NCI-H774 (cell line): ENCODE measurements around the gene FOXP2.
A peak's percentile ranks its signal among the peaks of the same experiment; 100 is the strongest.
"Not testable (repeated sequence)": the region's sequence is repeated elsewhere in the genome, so short reads cannot be mapped to it uniquely, and the experiment has no call there.

ENCODE experiments used
- DNase-seq: peaks from one replicate; lab custom pipeline; 2025; lab: John Stamatoyannopoulos, UW

FOXP2 gene

DNA sequence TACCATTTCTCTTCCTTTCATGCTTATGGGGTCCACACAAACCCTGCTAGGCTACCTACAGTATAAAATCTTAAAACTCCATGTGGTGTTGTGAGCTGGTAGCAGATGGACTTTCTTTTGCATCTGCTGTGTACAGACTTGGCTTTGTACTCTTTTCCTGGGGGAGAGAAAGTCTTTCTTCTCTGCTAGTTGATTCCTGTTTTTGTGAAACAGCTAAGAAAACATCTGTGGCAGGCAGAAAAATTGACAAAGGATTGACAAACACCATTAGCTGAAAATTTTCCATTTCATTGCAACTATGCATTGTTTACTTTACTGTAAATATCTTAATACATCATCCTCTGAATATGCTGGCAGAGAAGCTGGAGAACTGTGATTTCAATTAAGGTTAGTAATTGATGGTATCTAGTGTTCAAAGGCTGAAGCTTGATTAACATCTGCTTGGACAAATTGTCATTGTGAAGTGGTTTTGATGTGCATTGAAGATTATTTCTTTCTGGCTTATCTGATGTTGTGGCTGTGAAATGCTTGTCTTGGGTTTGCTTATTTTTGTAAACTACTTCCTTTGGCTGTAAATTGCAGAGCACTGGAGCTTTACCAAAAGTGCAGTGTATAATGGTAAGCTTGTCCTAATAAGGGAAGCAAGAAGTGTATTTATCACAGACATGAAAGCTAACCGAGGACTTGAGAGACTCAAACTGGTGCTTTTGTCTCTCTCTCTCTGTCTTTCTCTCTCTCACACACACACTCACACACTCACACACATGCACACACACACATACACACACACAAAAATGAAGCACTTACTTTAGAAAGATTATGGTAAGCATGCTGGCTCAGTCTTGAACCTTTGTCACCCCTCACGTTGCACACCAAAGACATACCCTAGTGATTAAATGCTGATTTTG lies at the start of gene FOXP2:
Gene FOXP2 (plus strand): TSS at position 660 of the 908 bp plus-strand sequence. CDS start 11,697 bp downstream, outside the sequence.
- DNase-seq, result peak; percentile 71

DNA sequence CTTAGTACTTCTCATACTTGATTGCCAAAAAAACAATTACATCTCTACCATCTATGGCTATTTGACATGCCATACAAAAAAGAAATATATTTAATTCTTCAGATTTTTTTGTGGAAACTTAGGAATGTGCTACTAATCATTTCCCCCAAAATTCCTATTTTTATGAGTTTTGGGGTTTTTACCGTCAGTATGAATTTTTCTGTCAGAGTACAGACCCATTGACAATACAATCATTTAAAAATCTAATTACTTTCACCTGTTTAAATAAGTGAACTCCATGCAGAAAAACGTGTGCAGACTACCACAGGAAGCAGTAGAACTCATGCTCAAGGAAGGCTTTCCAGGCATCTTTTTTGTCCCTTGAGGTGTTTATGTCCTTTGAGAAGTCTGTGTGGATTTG lies 48.8 kb upstream of the FOXP2 start:
- DNase-seq, result no peak

DNA sequence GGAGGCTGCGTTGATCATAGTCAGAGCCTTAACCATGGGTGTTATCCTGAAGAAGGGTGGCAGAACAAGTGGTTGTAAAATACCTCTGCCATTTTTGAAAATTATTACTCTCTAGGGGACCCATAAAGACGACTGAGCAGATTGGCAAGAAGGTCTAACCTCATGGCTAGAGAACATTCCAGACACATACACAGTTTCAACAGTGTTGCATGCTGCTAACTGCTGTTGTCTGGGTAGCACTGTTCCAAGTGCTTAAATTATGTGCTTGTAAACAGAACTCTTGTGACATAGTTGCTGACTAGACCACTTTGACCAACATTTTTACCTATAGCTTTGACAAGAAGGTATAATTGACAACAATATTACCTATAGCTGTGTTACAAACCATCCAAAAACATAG lies 46.1 kb upstream of the FOXP2 start:
- DNase-seq, result no peak

DNA sequence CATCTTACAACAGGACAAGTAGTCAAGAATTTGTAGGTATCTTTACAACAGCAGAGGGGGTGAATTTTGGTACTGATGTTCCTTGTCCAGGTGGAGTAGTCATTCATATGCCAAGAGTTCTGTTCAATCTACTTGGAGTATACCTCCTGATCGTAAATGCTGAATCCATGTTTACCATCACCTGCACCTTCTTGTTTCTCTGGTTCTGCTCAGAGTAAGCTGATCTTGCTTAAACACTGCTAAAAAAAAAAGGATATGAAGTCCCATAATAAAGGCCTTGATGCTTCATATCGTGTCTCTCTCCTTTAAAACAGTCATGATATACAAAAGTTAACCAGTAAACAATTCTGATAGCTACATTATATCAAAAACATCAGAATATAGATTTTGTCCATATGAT lies 45.3 kb upstream of the FOXP2 start:
- DNase-seq, result no peak

DNA sequence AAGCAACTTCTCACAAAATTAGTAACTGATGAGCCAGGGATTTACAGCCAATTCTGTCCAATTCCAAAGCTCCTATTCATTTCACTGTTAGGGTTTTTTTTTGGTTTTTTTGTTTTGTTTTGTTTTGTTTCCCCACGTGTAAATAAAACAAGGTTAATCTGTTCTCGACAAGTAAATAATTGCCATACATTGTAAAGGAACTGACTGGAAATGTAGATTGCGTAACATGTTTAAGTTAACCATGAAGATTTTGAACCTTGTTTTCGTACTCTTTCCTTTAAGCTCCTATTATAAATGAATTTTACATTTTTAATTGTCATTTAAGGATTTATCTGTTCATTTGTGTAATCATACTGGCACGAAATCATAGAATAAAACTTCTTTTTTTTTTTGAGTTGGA lies 42.0 kb upstream of the FOXP2 start:
- no peak for DNase-seq

DNA sequence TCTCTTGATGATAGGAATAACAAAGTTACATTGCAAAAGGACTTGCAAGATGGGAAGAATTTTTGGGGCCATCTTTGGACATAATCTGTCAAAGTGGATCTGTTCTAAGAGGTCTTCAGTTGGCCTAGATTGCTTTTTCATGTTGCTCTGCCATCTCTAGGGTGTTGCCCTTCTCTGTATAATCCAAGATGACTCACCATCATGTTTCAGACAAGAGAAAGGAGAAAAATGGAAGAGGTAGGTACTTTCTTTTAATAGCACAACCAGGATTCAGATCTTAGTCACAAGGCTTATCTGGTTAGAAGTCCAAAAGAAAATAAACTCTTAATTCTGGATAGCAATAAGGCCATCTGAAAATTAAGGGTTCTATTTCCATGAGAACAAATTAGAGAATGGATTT lies 38.7 kb upstream of the FOXP2 start:
- no peak for DNase-seq

DNA sequence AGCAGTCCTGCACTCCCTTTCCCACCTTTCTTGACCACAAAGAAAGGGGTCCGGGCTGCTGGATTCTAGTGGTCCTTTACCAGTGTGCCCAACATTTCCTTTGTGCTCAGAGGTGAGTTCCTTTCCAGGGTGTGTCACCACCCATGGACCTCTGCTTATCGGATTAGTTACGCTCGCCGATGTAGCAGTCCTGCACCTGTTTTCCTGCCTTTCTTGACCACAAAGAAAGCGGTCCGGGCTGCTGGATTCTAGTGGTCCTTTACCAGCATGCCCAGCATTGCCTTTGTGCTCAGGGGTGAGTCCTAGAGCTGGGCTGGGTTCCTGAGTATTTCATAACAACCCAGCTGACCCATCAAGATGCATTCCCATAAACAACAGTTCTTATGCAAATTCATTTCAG lies 30.7 kb upstream of the FOXP2 start:
- not testable (repeated sequence) for DNase-seq

DNA sequence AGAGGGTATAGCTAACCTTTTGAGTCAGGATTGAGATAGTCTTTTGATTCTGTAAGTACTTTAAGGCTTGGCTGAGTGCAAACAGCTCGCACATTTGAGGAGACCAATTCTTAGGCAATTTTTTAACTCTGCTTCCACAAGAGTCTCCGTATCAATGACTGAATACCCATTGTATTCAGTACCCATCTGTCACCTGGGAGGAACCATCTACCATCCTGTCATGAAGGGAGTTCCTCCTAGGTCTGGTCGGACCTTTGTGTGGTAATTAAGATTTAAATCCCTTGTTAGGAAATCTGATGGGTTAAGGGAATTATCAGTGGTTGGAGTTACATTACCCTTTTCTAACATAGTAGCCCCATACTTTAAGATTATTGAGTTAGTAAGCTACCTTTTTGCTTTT lies 30.3 kb upstream of the FOXP2 start:
- DNase-seq, result not testable (repeated sequence)

DNA sequence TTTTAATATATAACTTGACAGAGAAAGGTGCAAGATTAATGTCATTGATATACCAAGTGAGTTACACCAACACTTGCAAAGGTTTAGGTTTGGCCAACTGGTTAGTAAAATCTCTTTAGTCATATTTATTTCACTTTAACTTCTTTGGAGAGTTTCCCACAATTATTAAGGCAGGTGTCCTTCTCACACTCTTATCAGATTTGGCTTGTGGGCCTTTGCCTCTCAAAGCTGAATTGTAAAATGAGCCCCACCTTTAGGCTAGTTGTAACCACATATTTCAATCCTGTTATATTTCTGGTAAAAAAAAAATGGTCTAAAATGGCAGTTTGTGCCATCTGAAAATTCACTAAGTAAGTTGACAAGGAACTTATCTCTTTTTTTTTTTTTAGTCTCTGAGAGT lies 26.6 kb upstream of the FOXP2 start:
- DNase-seq, result no peak

DNA sequence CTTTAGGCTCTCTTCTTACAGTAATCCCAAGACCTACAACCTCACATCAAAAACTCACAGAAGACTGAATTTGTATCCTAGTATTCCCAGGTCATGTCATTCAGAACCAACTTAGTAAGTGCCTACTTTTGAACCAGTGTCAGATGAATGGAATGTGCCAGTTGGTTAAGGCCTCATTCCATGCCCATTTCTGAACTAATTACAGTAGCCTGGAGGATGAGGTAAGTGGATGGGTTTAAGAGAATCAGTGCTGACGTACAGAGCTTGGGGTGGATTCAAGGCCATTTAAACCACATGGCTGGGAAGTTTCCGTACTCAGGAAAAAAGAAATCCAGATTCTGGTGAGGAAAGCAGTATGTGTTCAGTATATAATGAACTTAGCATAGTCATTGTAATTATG lies 21.9 kb upstream of the FOXP2 start:
- no peak for DNase-seq

DNA sequence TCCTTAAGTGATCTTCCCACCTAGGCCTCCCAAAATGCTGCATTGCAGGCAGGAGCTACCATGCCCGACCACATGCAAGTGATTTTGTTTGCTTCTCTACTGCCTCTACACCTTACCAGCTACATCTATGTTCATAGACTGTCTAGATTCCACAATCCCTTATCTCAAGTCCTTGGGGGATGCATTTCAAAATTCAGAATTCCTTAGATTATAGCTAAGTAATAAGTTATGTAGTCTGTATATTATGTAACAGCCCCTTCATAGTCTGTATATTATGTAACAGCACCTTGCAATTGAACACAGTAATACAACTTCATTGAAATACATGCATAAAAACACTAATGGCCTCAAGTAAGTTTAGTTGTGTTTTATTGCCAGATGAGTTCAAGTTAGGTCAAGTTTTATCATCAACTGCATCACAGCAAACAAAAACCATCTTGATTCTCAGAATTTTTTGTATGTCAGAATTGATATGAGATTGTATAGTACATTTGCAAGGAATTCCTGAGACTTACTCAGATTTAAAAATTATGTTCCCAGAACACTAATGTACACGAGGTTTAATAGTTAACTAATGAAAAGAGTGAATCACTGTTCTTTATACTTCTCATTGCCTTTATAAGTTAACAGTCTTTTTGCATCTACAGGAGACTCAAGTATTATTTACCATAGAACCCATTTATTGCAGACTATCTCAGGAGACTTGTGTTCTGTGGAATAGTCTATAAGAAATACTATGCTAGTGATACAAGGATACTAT lies 11.6 kb upstream of the FOXP2 start:
- no peak for DNase-seq

DNA sequence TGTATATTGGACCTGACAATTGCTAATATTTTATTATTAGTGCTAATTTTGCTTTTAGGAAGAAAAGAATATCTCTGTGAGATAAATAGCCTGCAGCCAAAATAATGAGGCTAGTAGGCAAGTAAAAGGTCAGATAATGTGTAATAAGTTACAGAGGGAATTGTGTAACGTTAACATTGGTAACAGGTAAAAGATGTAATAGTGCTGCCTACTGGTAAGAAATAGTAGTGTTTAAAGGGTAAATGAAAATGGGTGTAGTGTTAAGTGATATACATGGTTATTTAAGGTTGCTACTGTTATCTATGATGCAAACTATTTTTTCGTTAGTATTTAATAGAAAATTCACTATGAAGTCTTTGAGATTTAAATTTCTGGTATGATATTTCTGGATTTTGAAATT lies 9.2 kb upstream of the FOXP2 start:
- DNase-seq, result no peak

DNA sequence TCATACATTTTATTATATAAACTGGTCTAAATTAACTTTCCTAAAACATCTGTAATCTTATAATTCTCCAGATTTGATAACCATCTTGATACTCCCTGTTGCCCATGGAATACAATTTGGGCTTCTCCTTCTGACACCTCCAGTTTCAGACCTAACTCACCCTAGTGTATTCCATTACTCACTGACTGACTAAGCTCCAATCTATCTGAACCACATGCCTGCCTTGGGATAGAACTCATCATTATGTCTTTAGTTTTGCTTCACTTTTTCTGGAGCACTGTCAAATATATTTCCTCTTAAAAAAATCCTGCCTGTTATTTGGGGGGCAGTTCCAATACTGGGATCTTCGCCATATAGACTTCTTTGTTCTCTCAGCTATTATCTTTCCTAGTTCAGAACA lies 4.9 kb upstream of the FOXP2 start:
- no peak for DNase-seq

DNA sequence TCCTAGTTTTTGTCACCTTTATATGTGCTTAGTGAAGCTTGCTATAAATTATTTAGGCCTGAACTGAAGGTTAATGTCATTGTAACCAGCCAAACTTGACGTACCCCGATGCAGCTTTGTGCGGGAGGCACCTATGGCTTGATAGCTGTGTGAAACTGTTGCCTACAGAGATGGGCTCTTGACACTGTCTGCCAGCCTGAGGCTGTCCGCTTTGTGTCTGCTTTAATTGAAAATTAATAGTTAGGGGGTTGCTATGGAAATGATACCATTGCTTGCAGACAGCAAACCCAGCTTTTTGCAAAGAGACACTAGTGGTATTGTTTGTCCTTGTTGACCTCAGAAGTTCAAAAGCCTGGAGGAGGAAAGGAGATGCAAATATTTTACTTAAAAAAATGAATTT lies 2.1 kb upstream of the FOXP2 start:
- peak; percentile 53 for DNase-seq

DNA sequence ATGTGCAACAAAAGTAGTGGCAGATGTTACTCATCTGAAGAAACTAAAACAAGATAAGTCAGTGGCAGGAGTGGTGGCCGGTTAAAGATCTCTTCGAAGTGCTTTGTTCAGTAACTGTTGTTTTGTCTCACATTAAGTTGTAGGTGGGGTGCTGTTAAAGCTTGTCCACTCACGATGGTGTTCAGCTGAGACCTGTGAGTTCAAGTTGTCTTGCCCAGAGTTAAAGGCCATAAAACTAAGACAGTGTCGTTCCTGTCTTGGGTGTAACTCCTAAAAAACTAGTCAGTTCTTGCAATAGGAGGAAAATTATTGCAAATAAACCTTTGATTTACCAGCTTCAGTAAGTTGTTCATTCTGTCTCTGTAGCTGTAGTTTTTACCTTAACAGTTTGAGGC lies 857 bp upstream of the FOXP2 start:
- no peak for DNase-seq

DNA sequence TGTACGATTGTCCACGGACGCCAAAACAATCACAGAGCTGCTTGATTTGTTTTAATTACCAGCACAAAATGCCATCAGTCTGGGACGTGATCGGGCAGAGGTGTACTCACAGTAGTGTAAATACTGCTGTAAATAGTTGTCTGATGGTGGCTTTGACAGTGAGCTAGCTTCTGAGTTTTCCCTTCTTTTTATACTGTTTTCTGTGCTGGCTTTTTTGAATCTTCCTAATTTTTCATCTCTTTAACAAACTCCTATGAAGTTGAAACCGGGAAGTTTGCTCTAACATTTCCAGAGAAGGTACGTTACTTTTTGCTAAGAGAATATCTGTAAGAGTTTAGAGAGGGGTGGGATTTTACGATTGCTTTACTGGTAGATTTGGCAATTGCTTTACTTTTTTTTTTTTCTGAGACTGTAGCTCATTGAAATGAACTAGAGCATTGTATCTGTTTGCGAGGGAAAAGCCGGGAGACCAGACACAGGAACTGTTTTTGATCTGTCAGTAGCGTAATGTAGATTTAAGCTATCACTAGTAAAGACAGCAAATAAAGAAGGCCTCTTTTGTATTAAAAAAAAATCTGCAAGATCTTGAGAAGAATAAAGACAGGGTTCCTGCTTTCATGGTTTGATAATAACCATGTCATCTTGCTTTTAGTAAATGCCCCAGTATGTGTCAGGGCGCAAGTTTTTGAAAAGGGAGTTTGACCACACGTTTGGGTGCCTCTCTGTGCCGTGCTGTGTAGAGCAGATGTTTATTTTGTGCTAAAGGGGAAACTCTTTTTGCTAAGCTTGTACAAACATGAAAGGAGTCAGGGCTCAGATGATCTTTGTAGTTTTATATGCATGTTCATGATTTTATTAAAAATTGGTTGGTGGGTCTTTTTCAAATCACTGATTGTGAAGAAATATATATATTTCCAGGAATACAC lies 712 bp downstream of the FOXP2 start:
- peak; percentile 59 for DNase-seq

DNA sequence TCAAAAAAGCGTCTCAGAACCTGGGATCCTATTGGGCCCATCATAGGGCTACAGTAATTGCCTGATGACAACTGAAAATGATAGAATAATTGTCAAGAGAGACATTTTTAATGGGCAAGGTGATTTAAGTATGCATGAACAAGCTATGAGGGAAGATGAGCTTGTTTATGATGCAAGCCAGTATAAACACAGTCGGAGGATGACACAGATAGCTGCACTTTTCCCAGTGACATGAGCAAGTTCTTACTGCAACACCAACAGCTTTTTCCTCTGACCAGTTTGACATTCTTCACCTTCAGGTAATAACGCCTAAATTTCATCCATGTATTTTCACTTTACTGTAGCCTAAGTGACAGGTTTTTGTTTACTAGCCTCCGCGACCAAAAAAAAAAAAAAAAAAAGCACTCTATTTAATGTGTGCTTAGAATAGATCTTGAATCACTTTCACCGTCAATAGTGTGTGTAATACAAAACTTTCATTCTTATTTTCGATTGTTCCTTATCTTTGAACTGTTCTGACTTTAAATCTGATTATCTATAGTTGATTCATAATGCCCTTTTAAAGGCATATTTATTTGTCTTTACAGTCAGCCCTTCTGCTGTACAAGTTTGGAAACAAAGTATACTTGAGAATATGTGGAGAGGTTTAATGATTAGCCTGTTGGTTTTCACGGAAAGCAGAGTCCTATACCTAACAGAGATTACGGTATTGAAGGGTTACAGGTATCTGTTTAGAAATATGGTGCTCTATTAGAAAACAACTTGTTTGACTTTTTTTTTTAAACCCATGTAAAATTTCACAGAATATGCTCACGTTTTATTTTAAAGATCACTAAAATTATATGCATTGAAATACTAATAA lies 1.7 kb downstream of the FOXP2 start:
- DNase-seq, result no peak

DNA sequence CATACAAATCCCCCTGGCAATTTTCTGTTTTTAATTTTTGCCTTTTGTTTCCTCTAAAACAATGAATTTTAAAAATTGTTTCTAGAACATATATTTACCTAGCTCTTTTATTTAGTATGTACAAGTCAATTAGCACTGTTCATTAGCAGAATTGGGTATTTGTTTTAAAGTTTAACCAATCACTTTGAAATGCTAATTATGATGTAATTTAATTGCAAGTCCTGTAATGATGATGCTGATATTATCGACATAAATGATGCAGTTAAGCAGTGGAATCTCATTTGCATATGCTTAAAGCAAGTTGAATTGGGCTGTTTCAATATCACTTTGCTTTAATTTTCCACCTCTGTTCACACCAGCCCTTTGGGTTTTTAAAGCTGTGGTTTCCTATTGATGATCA lies 2.7 kb downstream of the FOXP2 start:
- no peak for DNase-seq

DNA sequence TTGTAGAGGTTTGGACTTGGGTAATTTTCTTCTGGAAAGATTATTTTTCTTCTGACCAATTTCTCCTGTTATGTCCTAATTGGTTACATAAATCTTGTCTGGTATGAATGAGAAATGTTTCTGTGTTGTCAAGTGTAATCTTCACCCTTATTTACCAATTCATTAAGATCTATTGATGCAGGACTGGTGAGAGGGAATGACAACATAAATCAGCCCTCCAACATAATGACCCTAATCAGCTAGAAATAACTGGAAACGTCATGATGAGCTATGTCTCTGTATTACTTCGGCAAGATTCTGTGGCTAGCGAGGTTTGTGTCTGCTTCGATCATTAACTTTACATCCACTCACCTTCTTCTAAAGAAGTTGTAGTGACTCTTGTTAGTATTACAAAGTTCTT lies 3.5 kb downstream of the FOXP2 start:
- DNase-seq, result peak; percentile 70

DNA sequence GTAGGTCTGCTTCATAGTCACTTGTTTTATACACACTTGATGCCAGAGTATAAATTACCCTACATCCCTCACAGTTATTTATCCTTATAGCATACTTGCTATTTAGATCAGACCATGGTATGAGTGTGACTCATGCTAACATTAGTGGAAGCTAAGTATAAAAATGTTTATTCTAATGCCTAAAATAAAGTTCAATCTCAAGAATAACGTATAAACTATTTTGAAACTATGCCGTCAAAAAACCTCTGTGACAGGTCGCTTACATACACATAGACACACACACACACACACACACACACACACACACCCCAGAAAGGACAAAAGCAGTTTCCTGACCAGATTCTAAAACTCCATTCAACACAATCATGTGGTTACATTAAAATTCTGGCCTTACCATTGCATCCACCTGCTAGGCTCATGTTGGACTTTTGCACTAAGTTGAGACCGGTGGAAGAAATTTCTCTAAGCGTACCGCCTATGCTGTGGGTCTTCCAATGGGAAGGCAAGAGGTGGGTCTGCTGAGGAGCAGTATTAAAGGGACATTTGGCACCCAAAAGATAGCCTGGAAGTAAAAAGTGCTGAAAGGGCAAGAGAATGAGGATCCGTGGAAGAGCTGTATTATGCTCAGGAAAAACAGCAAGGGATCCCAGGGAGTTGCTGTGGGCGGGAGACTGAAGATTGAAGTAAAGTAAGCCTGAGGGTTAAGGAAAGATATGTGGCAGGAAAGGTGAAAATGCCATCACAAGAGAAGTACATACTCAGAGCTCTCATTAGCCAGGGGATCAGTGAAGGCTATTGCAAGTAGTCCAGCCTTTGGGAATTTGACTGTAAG lies 5.0 kb downstream of the FOXP2 start:
- DNase-seq, result no peak
